Measurements from ENCODE around the gene TMEM131L.
"Not testable (repeated sequence)": the region's sequence is repeated elsewhere in the genome, so short reads cannot be mapped to it uniquely, and the experiment has no call there.

DNA sequence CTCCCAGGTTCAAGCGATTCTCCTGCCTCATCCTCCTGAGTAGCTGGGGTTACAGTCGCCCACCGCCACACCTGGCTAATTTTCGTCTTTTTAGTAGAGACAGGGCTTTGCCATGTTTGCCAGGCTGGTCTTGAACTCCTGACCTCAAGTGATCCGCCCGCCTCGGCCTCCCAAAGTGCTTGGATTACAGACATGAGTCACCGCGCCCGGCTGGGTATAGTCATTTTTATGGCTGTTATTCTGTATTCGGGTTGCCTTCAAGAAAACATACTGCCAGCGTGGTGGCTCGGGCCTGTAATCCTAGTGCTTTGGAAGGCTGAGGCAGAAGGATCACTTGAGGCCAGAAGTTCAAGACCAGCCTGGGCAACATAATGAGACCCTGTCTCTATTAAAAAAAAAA is 15.0 kb upstream of the TMEM131L start:
- not testable (repeated sequence) for TF ChIP-seq POLR2A (IDR thresholded peaks at IDR 0.05)
- TF ChIP-seq, protein P1, sequence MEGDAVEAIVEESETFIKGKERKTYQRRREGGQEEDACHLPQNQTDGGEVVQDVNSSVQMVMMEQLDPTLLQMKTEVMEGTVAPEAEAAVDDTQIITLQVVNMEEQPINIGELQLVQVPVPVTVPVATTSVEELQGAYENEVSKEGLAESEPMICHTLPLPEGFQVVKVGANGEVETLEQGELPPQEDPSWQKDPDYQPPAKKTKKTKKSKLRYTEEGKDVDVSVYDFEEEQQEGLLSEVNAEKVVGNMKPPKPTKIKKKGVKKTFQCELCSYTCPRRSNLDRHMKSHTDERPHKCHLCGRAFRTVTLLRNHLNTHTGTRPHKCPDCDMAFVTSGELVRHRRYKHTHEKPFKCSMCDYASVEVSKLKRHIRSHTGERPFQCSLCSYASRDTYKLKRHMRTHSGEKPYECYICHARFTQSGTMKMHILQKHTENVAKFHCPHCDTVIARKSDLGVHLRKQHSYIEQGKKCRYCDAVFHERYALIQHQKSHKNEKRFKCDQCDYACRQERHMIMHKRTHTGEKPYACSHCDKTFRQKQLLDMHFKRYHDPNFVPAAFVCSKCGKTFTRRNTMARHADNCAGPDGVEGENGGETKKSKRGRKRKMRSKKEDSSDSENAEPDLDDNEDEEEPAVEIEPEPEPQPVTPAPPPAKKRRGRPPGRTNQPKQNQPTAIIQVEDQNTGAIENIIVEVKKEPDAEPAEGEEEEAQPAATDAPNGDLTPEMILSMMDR (IDR thresholded peaks at IDR 0.05): not testable (repeated sequence)

Data from adrenal gland (tissue), 5 donors.